MM.1S (cell line): Measurements from ENCODE around the gene TLCD1.

Experiments used
- CTCF ChIP-seq: fragments of 300-600 bp; sonication (generic); IDR thresholded peaks from 2 replicates; pipeline ENCODE4 v1.5.1; 2016; ENCODE audit warnings: antibody characterized with exemption, low read length, mixed read lengths
- EZH2 ChIP-seq: fragments of 300-600 bp; sonication (generic); optimal IDR thresholded peaks from 2 replicates; pipeline ENCODE3; 2017; ENCODE audit warnings: low read depth, mild to moderate bottlenecking, antibody characterized with exemption, low read length, mixed read lengths
- EZH2phosphoT487 ChIP-seq: fragments of 300-600 bp; sonication (generic); IDR thresholded peaks from 2 replicates; pipeline ENCODE4 v1.6.1; 2018; ENCODE audit warnings: antibody characterized with exemption, low read length

- TF ChIP-seq EZH2: no peak
- no peak for TF ChIP-seq CTCF
- TF ChIP-seq EZH2phosphoT487: no peak
Measured at GRCh38 chr17:28724500-28725165, 1.4 kb downstream of the TLCD1 start.
